ENCODE measurements around the gene ARPC1A.

The ARPC1A gene

GRCh38 chr7:99392046-99392445 is 66.3 kb downstream of the ARPC1A start:
- DNase-seq: no peak

- peak; percentile 84 for DNase-seq
These were observed 67.1 kb downstream of the ARPC1A start for GRCh38 chr7:99392659-99393354.

GRCh38 chr7:99393355-99394187 is 67.9 kb downstream of the ARPC1A start:
- peak; percentile 84 for DNase-seq

GRCh38 chr7:99394188-99394502 is 68.4 kb downstream of the ARPC1A start:
- DNase-seq: no peak

GRCh38 chr7:99395616-99396327 is 70.1 kb downstream of the ARPC1A start:
- no peak for DNase-seq

GRCh38 chr7:99396418-99397296 is 71.0 kb downstream of the ARPC1A start:
- DNase-seq: no peak

GRCh38 chr7:99397297-99397983 is 71.7 kb downstream of the ARPC1A start:
- DNase-seq: no peak

GRCh38 chr7:99398891-99399445 is 73.3 kb downstream of the ARPC1A start:
- no peak for DNase-seq

GRCh38 chr7:99399597-99399996 is 73.9 kb downstream of the ARPC1A start:
- DNase-seq: no peak

- no peak for DNase-seq
These were observed 77.2 kb downstream of the ARPC1A start for GRCh38 chr7:99402854-99403253.

GRCh38 chr7:99403764-99404163 is 78.1 kb downstream of the ARPC1A start:
- DNase-seq: no peak

GRCh38 chr7:99404235-99404976 is 78.7 kb downstream of the ARPC1A start:
- DNase-seq: no peak

- no peak for DNase-seq
These were observed 79.3 kb downstream of the ARPC1A start for GRCh38 chr7:99404977-99405320.

GRCh38 chr7:99406557-99406956 is 80.9 kb downstream of the ARPC1A start:
- no peak for DNase-seq

- DNase-seq: peak; percentile 6
These were observed 82.2 kb downstream of the ARPC1A start for GRCh38 chr7:99407872-99408378.

- peak; percentile 91 for DNase-seq
These were observed 82.9 kb downstream of the ARPC1A start, which contains the start of the genes BUD31 and PDAP1 for GRCh38 chr7:99408379-99409191. Gene BUD31, plus strand, starts transcription at chr7:99408969. Its CDS starts 2,124 bp downstream, at chr7:99411093. Gene PDAP1, minus strand, starts transcription at chr7:99408597. Its CDS starts 49 bp downstream, at chr7:99408548.

- no peak for DNase-seq
These were observed 83.5 kb downstream of the ARPC1A start for GRCh38 chr7:99409192-99409572.

GRCh38 chr7:99409806-99410205 is 84.1 kb downstream of the ARPC1A start:
- peak; percentile 2 for DNase-seq

GRCh38 chr7:99410635-99411034 is 84.9 kb downstream of the ARPC1A start:
- DNase-seq: no peak
